ENCODE results near the gene H2BK1.

Gene H2BK1

DNA sequence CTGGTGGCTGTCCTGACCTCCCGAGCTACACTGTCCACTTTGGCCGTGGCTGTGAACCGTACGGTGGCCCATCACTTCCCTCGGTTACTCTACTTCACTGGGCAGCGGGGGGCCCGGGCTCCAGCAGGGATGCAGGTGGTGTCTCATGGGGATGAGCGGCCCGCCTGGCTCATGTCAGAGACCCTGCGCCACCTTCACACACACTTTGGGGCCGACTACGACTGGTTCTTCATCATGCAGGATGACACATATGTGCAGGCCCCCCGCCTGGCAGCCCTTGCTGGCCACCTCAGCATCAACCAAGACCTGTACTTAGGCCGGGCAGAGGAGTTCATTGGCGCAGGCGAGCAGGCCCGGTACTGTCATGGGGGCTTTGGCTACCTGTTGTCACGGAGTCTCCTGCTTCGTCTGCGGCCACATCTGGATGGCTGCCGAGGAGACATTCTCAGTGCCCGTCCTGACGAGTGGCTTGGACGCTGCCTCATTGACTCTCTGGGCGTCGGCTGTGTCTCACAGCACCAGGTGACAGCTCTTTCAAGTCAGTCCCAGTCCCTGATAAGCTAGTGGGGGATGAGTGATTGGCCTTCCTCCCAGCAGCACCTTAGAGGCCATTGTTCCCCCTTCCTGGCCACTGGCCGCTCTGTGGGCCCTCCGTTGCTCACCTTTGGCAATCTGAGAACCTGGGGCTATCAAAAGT, 25.0 kb upstream of the H2BK1 start:
- no peak for DNase-seq
- in situ Hi-C loops (cut with HindIII; ENCODE audit: low pct_ligation_motif_present, low pct_unique_long_range_greater_than_20kb, low sequenced_read_pairs) = no loop called here

GRCh38 chr7:151233804-151234203, 23.5 kb upstream of the H2BK1 start:
- in situ Hi-C loops (cut with HindIII; ENCODE audit: low pct_ligation_motif_present, low pct_unique_long_range_greater_than_20kb, low sequenced_read_pairs) = no loop called here
- no peak for DNase-seq

DNA sequence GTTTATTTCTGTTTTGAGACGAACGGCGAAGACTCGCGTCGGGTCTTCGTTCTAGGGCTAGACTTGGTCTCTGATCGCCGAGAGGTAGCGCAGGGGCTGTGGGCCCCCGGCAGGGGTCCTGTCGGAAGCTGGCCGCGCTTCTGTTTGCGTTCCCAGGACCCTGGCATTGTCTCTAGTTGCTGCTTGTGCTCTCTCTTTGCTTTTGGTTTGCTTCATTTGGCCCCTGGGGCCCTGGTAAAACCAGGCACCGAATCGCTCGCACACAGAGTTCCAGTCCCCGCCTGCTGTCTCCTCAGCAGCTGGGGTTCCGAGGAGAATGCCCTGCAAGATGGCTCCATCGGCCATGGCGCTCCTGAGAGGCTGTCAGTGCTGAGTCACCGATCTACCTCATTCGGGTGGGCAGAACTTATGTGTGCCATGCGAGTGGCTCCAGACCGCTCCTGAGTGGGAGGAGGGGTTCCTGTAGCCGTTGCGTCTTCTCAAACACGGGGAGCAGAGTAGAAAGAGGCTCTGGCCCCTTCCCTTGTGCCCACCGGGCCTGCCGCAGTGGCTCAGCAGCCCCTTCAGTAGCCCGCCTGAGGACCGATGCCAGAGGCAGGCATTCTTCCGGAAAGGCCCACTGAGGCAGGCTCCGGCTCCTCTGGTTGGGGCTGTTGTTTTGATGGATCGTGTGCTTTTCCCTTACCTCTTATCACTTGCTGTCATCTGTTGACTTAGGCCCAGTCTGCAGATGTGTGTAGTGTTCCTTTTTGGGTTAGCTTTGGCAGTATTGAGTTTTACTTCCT, 22.8 kb upstream of the H2BK1 start:
- peak; percentile 94 for DNase-seq
- in situ Hi-C loops (cut with HindIII; ENCODE audit: low pct_ligation_motif_present, low pct_unique_long_range_greater_than_20kb, low sequenced_read_pairs) = no loop called here

DNA sequence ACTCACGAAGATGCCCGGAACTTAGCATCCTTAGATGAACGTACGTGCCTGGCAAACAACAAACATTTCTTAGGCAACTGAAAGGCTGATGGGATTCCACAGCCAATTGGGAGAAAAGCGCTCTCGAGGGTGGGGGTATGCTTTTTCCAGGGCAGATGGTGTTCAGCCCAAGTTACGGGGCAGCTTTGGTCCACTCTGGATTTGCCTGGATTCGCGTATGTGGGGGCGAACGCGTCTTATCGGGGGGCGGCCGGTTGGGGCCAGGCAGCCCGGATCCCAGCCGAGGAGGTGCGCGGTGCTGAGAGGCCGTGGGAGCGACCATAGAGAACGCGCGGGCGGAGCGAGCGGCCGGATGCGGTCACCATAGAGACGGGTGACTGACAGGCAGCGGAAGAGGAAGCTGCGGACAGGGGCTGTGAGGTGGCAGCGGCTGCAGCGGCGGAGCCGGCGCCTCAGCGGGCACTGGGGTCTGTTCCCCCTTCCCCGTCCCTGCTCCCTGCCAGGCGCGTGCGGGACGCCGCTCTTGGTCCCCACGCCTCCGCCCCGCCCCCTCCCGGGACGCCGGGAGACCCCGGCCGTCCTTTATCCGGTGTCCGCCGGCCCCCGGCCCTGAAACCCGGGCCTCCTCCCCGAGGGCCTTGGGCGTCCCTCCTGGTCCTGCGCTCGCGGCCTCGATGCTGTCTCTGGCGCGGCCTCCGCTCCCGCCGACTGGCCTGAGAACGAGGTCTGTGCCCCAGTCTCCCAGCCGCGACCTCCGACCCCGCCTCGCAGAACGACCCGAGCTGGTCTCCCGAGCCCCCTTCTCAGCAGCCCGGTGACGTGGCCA, 22.0 kb upstream of the H2BK1 start, which contains the start of gene CHPF2:
TSS of gene CHPF2 (plus strand) at position 393 of the 826 bp plus-strand sequence. CDS start 1,529 bp downstream, outside the sequence.
- peak; percentile 94 for DNase-seq
- in situ Hi-C loops (cut with HindIII; ENCODE audit: low pct_ligation_motif_present, low pct_unique_long_range_greater_than_20kb, low sequenced_read_pairs) = no loop called here

GRCh38 chr7:151231080-151231479, 20.8 kb upstream of the H2BK1 start:
- in situ Hi-C loops (cut with HindIII; ENCODE audit: low pct_ligation_motif_present, low pct_unique_long_range_greater_than_20kb, low sequenced_read_pairs) = no loop called here

GRCh38 chr7:151229249-151229648, 19.0 kb upstream of the H2BK1 start:
- in situ Hi-C loops (cut with HindIII; ENCODE audit: low pct_ligation_motif_present, low pct_unique_long_range_greater_than_20kb, low sequenced_read_pairs) = no loop called here

More at GRCh38 chr7:151231080-151231479, 20.8 kb upstream of the H2BK1 start:
- no peak for DNase-seq

DNA sequence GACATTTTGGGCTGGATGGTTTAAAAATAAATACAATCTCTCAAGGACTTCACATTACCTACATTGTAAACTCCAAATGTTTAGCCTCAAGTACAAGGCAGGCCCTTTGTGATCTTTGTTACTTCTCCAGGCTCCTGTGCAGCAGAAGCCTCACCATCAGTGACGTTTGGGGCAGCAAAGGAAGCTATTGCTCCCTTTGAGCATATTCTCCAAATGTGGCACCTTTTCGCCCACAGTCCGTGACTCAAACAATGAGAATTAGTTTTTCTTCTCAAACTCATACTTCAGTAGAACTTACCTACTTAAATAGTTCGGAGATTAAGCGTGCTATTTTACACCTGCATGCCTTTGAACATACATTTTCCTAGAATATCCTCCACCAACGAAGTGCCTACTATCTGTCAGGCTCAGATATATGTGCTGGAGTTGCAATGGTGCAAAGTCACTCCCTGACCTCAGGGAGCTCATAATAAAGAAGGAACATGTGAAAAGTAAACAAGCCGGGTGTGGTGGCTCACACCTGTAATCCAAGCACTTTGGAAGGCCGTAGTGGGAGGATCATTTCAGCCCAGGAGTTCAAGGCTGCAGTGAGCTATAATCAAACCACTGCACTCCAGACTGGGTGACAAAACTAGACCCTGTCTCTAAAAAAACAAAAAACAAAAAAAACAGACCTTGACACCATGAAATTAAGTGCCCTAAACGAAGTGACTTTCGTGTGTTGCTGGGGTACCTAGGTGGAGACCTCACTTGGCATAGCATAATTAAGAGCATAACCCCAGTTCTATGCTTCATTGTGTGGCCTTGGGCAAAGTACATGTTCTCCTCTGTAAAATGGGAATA, 18.0 kb upstream of the H2BK1 start:
- no peak for DNase-seq
- in situ Hi-C loops (cut with HindIII; ENCODE audit: low pct_ligation_motif_present, low pct_unique_long_range_greater_than_20kb, low sequenced_read_pairs) = no loop called here

More at GRCh38 chr7:151229249-151229648, 19.0 kb upstream of the H2BK1 start:
- DNase-seq = no peak

- DNase-seq = peak; percentile 100
- in situ Hi-C loops (cut with HindIII; ENCODE audit: low pct_ligation_motif_present, low pct_unique_long_range_greater_than_20kb, low sequenced_read_pairs) = no loop called here
Measured at GRCh38 chr7:151226875-151227782, 16.8 kb upstream of the H2BK1 start, which contains the start of gene ABCF2. Gene ABCF2, minus strand, starts transcription at chr7:151227205. Its CDS starts 747 bp downstream, at chr7:151226458.

DNA sequence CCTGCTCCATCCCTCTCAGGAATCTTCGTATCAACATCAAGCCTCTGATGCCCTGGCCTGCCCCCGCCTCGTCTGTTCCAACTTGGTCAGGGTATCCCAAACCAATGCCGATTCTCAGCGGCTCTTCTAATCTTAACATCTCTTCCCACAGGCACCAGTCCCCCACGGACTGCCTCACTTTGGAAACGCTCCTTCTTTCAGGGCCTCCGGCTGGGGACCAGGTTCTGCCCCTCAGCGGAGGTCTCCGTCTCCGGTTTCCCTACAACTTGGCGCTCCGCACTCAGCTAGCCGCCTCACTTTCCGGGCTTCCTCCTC, 16.2 kb upstream of the H2BK1 start:
- in situ Hi-C loops (cut with HindIII; ENCODE audit: low pct_ligation_motif_present, low pct_unique_long_range_greater_than_20kb, low sequenced_read_pairs) = no loop called here
- no peak for DNase-seq

GRCh38 chr7:151225948-151226510, 15.7 kb upstream of the H2BK1 start:
- in situ Hi-C loops (cut with HindIII; ENCODE audit: low pct_ligation_motif_present, low pct_unique_long_range_greater_than_20kb, low sequenced_read_pairs) = no loop called here
- DNase-seq = no peak

GRCh38 chr7:151223728-151224127, 13.4 kb upstream of the H2BK1 start:
- in situ Hi-C loops (cut with HindIII; ENCODE audit: low pct_ligation_motif_present, low pct_unique_long_range_greater_than_20kb, low sequenced_read_pairs) = no loop called here
- DNase-seq = no peak

DNA sequence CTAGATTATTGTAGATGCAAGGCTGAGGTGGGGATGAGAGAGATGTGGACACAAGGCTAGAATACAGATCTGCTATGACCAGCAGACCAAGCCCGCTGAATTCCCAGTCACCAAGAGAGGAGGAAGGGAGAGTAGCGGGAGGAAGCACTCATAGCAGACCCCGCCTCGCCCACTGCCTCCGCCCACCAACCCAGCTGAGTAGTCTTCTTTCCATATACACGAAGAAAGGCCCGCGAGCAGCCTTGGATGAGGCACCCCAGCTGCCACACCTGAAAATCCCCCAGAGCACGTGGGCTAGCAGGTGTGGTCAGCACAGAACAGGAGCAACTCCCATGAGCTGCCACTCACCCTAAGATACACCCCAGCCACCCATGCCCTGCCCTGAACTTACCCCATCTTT, 7.9 kb upstream of the H2BK1 start:
- in situ Hi-C loops (cut with HindIII; ENCODE audit: low pct_ligation_motif_present, low pct_unique_long_range_greater_than_20kb, low sequenced_read_pairs) = no loop called here
- no peak for DNase-seq

DNA sequence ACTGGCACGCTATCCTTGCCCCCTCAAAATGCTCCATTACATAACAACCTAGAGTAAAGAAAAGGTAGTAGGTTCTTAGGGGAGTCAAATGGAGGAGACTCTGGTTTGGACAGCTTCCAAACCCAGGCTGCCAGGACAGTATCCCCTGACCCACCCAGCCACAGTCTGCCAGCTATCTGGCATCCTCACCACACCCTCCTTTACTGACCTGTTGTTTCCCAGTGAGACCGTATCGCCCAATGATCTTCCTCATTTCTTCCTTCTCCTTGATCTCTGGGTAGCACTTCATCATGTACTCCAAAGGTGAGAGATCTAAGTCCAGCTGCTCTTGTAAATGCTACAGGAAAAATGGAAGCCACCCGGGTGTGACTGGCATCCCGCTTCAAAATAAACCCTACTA, 5.1 kb upstream of the H2BK1 start:
- in situ Hi-C loops (cut with HindIII; ENCODE audit: low pct_ligation_motif_present, low pct_unique_long_range_greater_than_20kb, low sequenced_read_pairs) = no loop called here
- no peak for DNase-seq

DNA sequence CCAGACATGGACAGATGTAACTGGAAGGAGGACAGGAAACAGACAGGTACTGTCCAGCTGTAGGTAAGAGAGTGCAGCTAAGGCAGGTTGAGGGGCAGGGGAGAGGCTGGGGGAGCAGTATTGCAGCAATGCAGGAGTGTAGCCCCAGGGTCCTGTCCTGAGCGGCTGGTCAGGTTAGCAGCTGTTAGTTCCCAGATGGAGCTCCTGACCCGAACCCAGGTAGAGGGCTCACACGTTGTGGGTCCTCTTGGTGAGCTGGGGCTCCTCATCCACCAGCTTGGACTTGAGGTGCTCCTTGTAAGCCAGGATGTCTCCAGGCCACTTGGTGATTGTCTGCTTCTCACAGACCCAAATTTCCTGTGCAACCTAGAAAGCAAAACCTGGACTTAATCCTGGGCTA, 3.5 kb upstream of the H2BK1 start:
- in situ Hi-C loops (cut with HindIII; ENCODE audit: low pct_ligation_motif_present, low pct_unique_long_range_greater_than_20kb, low sequenced_read_pairs) = no loop called here
- no peak for DNase-seq

DNA sequence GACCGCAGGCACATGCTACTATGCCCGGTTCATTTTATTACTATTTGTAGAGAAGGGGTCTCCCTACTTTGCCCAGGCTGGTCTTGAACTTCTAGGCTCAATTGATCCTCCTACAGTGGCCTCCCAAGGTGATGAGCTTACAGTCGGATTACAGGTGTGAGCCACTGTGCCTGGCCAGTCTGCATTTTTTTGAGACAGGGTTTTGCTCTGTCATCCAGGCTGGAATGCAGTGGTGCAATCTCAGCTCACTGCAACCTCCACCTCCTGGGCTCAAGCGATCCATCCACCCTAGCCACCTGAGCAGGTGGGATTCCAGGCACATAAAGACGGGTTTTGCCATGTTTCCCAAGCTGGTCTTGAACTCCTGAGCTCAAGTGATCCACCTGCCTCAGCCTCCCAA, 2.3 kb upstream of the H2BK1 start:
- DNase-seq = no peak
- in situ Hi-C loops (cut with HindIII; ENCODE audit: low pct_ligation_motif_present, low pct_unique_long_range_greater_than_20kb, low sequenced_read_pairs) = no loop called here

GRCh38 chr7:151211155-151211772, 976 bp upstream of the H2BK1 start:
- in situ Hi-C loops (cut with HindIII; ENCODE audit: low pct_ligation_motif_present, low pct_unique_long_range_greater_than_20kb, low sequenced_read_pairs) = no loop called here
- DNase-seq = no peak

GRCh38 chr7:151209588-151209987, 700 bp downstream of the H2BK1 start:
- in situ Hi-C loops (cut with HindIII; ENCODE audit: low pct_ligation_motif_present, low pct_unique_long_range_greater_than_20kb, low sequenced_read_pairs) = loop anchor here (5.0 kb wide), 1 partner anchor 62 kb away; no protein-coding TSS in a partner anchor
- no peak for DNase-seq
